HUES64 (cell line): Measurements from ENCODE around the gene SERINC3.
A peak's percentile ranks its signal among the peaks of the same experiment; 100 is the strongest.

Experiments
- H3K27ac ChIP-seq: 2 replicates; pipeline ENCODE4 v1.7.0; 2013; ENCODE audit warnings: low read depth, low read length, inconsistent platforms
- H3K27me3 ChIP-seq: 2 replicates; pipeline ENCODE4 v1.6.1; 2013; ENCODE audit warnings: mild to moderate bottlenecking, low read length; ENCODE audit not compliant: insufficient read depth
- H3K36me3 ChIP-seq: 2 replicates; pipeline ENCODE4 v1.6.1; 2013; ENCODE audit warnings: mild to moderate bottlenecking, low read length; ENCODE audit not compliant: insufficient read depth
- H3K4me1 ChIP-seq: 2 replicates; pipeline ENCODE4 v1.6.1; 2013; ENCODE audit warnings: mild to moderate bottlenecking, low read length, moderate library complexity; ENCODE audit not compliant: insufficient read depth
- H3K4me3 ChIP-seq: 2 replicates; pipeline ENCODE4 v1.5.1; 2013; ENCODE audit warnings: mild to moderate bottlenecking, low read length, moderate library complexity
- H3K9ac ChIP-seq: 2 replicates; pipeline ENCODE4 v1.6.1; 2013; ENCODE audit warnings: mild to moderate bottlenecking, low read depth, low read length
- H3K9me3 ChIP-seq: 2 replicates; pipeline ENCODE4 v1.6.1; 2013; ENCODE audit warnings: low read depth, low read length; ENCODE audit not compliant: insufficient read depth
- WGBS: fragments of 150-250, 120-280 bp; methylation state at CpG from one replicate; pipeline ENCODE4 v1.1.7; 2013; ENCODE audit warnings: missing lambda C conversion rate; 5-methylcytosine and 5-hydroxymethylcytosine counted together

Gene SERINC3

DNA sequence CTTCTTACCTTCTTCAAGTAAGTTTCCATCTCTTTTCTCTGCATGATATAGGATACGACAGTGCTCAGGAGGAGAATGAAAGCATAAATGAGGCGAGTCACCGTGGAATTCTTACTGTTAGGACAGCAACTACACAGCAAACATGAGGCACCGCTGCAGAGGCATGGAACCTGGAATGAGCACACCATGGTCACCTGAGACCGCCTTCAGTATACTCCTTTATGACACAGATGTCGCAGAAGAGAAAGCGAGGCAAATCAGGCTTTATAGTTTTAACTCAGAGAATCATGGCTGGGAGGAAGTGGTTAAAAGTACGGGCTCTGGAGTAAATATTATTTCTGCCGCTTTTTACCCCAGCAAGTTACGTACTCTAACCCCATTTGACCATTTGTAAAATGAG is 8.0 kb downstream of the SERINC3 start:
- no peak overlapping the region for H3K4me3 ChIP-seq
- peaks cover 35% of the 10 kb centered on the region for H3K36me3 ChIP-seq
- H3K9ac ChIP-seq, result no peak overlapping the region
- H3K9me3 ChIP-seq, result no peaks in the 10 kb centered on the region
- 98% methylated on average over 10 of the region's 10 CpGs for WGBS
- H3K27ac ChIP-seq, result no peak overlapping the region
- H3K27me3 ChIP-seq, result no peaks in the 10 kb centered on the region
- no peaks in the 10 kb centered on the region for H3K4me1 ChIP-seq

DNA sequence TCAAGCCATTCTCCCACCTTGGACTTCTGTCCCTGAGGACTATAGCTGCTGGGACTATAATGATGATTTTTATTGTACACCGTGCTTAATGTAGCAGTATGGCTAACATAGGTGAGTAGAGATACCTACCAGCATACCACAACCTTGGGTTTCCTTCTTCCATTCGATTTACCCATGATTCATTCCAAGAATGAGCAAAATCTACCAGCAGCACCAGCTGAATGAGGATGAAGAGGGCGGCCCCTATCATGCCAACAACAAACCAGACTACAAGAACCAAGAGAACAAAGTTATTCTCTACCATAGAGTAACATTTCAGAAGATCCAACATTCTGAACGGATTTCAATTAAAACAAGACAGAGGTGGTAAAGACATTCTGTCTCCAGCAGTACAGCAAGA is 12.1 kb downstream of the SERINC3 start:
- WGBS, result 91% methylated on average over 3 of the region's 4 CpGs
- H3K27ac ChIP-seq, result no peak overlapping the region
- H3K36me3 ChIP-seq, result peaks cover 70% of the 10 kb centered on the region
- H3K9me3 ChIP-seq, result no peaks in the 10 kb centered on the region
- no peaks in the 10 kb centered on the region for H3K4me1 ChIP-seq
- no peak overlapping the region for H3K4me3 ChIP-seq
- no peak overlapping the region for H3K9ac ChIP-seq
- no peaks in the 10 kb centered on the region for H3K27me3 ChIP-seq

DNA sequence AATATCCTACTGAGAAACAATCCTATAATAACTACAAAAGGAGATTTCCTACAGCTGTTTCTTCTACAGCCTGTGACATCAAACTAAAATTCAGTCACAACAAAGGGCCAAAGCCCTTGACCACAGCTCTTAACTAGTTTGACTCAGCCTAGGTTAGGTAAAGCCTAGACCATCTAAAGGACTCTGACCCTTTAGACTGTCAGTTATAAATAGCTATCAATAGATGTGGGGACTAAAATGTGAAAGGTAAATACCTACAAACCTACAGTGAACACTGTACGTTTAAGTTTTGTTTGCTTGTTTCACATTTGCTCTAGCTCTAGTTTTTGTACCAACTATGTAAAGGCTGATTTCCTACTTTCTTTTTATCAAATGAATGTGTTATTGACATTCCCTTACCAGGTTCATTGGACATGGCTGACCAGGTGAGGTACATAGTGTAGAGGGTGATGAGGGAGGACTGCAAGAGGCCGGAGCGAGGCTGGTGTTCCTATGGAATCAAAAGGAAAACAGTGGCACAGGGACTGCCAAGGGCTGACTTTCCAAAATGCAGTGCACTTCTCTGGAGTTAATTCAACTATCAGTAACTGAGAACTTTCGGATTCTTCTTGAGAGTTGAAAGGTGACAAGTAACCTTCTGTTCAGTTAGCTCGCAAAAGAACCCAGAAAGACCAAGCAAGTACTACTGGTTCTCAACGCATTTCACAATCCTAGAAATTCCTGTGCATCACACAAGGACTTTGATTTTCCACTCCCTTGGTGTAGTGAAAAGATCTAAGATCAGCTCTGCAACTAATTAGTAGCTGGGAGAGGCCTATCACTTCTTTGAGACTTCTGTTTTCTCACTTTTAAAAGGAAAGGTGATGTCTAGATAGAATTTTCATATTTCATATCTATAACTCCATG is 17.2 kb downstream of the SERINC3 start:
- H3K9me3 ChIP-seq, result no peaks in the 10 kb centered on the region
- WGBS, result 94% methylated on average over 6 of the region's 6 CpGs
- no peaks in the 10 kb centered on the region for H3K4me1 ChIP-seq
- no peak overlapping the region for H3K27ac ChIP-seq
- no peaks in the 10 kb centered on the region for H3K27me3 ChIP-seq
- H3K9ac ChIP-seq, result no peak overlapping the region
- H3K4me3 ChIP-seq, result no peak overlapping the region
- peaks cover 92% of the 10 kb centered on the region for H3K36me3 ChIP-seq

DNA sequence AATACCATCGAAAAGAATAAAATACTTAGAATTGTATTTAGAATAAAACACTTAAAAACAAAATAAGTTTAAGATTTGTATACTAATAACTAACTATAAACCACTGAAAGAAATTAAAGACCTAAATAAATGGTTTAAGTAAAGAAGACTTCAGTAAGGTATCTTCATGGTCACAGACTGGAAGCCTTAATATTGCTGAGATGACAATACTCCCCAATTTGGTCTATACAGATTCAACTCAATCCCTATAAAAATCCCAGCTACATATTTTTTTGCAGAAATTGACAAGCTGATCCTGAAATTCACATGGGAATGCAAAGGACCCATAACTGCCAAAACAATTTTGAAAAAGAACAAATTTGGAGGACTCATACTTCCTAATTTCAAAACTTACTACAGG is 18.9 kb downstream of the SERINC3 start:
- H3K36me3 ChIP-seq, result peaks cover 86% of the 10 kb centered on the region
- no peaks in the 10 kb centered on the region for H3K4me1 ChIP-seq
- H3K4me3 ChIP-seq, result no peak overlapping the region
- H3K27me3 ChIP-seq, result no peaks in the 10 kb centered on the region
- no peaks in the 10 kb centered on the region for H3K9me3 ChIP-seq
- H3K27ac ChIP-seq, result no peak overlapping the region
- no CpG with 5 or more reads among the region's 1 CpG for WGBS
- no peak overlapping the region for H3K9ac ChIP-seq

DNA sequence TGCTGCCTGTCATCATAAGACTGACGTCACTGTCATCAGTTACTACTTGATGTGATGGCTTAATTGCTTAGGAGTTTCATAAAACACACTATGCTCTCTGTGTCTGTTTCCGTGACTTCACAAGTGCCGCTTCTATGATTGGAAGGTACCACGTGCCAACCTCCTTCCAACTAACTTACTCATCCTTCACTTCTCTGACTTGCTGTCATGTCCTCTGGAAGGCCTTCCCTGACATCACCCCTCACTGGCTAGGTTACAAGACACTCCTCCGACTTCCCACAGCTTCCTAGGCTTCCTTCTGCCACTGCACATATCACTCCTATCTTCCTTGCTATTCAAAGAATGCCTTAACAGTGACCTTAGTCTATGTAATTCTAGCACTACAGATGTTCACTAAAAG is 20.4 kb downstream of the SERINC3 start:
- Histone ChIP-seq H3K27ac (no peak overlapping the region), H3K27me3 (no peaks in the 10 kb centered on the region), H3K4me3 (no peak overlapping the region), H3K4me1 (no peaks in the 10 kb centered on the region), H3K36me3 (peaks cover 80% of the 10 kb centered on the region), H3K9me3 (no peaks in the 10 kb centered on the region), H3K9ac (no peak overlapping the region)
- 95% methylated on average over 5 of the region's 5 CpGs for WGBS

DNA sequence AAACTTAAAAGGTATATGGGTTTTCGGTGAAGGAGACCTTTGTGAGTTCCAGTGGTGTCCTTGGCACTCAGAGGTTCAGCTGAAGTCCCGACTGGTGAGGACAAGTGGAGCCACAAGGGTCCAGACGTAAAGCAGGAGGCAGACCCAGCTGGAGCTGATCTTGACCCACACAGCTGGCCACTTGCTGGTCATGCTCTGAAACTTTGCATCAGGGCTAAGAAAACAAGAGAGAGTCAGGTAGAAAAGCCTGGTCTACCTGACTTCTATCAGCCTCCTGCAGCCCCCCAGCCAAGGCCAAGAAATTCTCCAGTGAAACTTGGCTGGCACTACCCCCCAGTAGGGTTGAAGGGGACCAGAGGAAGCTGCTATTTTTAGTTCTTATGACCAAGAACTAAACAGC is 21.6 kb downstream of the SERINC3 start:
- no peak overlapping the region for H3K27ac ChIP-seq
- no peak overlapping the region for H3K9ac ChIP-seq
- H3K36me3 ChIP-seq, result peaks cover 84% of the 10 kb centered on the region
- 94% methylated on average over 3 of the region's 3 CpGs for WGBS
- no peaks in the 10 kb centered on the region for H3K9me3 ChIP-seq
- H3K4me3 ChIP-seq, result no peak overlapping the region
- H3K4me1 ChIP-seq, result no peaks in the 10 kb centered on the region
- no peaks in the 10 kb centered on the region for H3K27me3 ChIP-seq

DNA sequence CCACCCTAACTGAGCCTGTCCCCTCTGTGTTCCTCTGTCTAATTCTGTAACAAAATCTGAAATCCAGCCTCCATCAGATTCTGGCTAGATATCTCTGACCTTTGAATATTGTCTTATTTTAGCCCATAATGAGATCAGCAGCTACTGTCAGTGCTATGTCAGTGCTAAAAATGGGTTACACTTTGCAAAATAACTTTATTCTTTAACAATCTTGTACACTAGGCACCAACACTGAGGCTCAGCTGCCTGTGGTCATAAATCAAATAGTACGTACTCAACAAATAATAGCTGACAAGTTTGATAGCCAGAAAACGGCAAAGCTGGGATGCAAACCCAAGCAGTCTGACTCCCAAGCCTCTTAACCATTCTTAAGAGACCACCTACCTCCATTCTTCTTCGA is 24.1 kb downstream of the SERINC3 start:
- H3K27ac ChIP-seq, result no peak overlapping the region
- H3K4me3 ChIP-seq, result no peak overlapping the region
- H3K9ac ChIP-seq, result no peak overlapping the region
- H3K36me3 ChIP-seq, result peaks cover 76% of the 10 kb centered on the region
- 96% methylated on average over 3 of the region's 3 CpGs for WGBS
- H3K27me3 ChIP-seq, result no peaks in the 10 kb centered on the region
- H3K9me3 ChIP-seq, result no peaks in the 10 kb centered on the region
- H3K4me1 ChIP-seq, result no peaks in the 10 kb centered on the region

DNA sequence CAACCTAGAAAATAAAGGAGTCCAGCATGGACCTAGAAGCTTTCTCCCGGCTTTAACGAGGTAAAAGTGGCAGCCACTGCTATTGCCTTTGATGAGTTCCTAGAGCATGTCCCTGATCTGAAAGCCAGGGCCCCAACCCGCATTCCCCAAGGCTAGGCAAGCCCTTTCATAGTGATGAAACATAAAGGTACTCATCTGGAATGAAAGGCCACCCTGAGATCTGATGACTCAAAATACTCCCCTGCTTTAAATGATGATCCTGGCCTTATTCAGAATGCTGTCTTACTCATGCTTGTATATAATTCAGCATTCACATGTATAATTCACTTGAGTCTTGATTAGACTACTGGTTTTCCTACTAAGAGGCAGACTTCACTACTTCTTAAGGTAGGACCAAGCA is 24.9 kb downstream of the SERINC3 start:
- Histone ChIP-seq H3K27ac (no peak overlapping the region), H3K36me3 (peaks cover 76% of the 10 kb centered on the region), H3K4me1 (no peaks in the 10 kb centered on the region), H3K4me3 (no peak overlapping the region), H3K9me3 (no peaks in the 10 kb centered on the region), H3K9ac (no peak overlapping the region), H3K27me3 (no peaks in the 10 kb centered on the region)
- WGBS, result 84% methylated on average over 3 of the region's 3 CpGs

DNA sequence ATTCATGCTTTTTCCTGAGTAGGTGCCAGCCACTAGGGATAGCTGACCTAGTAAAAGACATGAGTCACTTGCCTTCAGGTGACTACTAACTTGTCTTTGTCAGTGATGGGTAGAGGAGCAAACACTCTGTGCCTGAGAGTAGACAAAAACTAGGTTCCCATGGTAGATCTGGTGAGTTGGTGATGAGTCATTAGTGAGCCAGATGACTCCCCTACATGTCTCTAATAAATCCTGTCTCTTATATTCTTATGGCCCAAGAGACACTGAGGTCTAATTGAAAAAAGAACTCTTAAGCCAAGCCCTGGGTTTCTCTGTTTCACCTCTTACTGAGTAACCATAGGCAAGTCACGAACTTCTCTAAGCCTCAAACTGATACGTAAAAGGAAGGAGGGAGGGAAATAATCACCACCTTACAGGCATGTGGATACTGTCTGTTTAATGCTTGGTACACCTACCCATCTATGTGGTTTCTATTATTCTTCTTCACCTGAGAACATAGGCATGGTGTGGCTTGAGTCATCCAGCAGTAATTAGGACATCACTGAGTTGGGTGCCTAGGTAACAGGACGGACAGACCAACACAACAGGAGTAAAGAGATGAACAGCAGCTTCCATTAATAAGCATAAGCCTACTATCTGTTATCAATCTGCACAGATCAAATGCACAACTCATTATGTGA is 25.9 kb downstream of the SERINC3 start:
- Histone ChIP-seq H3K4me1 (no peaks in the 10 kb centered on the region), H3K9ac (no peak overlapping the region), H3K27me3 (no peaks in the 10 kb centered on the region), H3K36me3 (peaks cover 76% of the 10 kb centered on the region), H3K9me3 (no peaks in the 10 kb centered on the region), H3K27ac (no peak overlapping the region), H3K4me3 (no peak overlapping the region)
- 90% methylated on average over 3 of the region's 3 CpGs for WGBS

DNA sequence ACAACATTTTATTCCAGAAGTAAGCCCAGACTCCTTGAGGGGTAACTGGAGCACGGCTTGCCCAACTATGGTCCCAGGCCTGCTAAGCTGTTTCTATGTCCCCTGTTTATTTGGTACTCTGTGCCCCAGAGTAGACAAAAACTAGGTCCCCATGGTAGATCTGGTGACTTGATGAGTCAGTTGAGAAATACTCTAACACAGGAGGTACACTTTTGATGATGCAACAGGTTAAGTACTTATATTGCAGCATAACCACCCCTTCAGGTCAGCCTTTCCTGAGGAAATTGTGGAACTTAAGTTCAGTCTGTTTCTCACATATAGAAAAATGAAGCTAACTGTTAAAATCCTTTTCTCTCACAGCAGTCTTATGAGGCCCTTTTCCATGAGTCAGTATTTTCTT is 26.6 kb downstream of the SERINC3 start:
- WGBS, result 89% methylated on average over 1 of the region's 1 CpG
- Histone ChIP-seq H3K9me3 (no peaks in the 10 kb centered on the region), H3K9ac (peak overlapping the region; percentile 6; the same call in 1 of the 2 replicates), H3K27ac (no peak overlapping the region), H3K4me1 (no peaks in the 10 kb centered on the region), H3K27me3 (no peaks in the 10 kb centered on the region), H3K36me3 (peaks cover 73% of the 10 kb centered on the region), H3K4me3 (no peak overlapping the region)

DNA sequence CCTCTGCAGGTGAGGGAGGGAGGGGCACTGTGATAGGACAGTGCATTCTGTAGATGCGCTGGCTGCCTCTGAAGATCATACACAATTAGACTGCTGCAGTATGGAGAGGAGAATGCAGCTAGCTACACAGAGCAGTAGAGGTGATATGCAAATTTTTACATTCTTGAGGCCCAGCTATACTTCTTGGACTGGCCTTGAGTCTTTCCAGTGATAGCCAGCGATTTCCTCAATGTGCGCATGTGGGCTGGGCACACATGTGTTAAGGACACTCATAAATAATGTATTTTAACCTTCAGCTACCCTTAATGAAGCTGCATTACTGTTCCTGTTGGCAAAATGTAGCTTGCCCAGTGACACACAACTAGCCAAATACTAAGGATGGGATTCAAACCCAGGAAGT is 27.2 kb downstream of the SERINC3 start:
- H3K27ac ChIP-seq, result no peak overlapping the region
- peaks cover 73% of the 10 kb centered on the region for H3K36me3 ChIP-seq
- no peaks in the 10 kb centered on the region for H3K4me1 ChIP-seq
- H3K9ac ChIP-seq, result no peak overlapping the region
- no peaks in the 10 kb centered on the region for H3K9me3 ChIP-seq
- no peak overlapping the region for H3K4me3 ChIP-seq
- 94% methylated on average over 3 of the region's 3 CpGs for WGBS
- H3K27me3 ChIP-seq, result no peaks in the 10 kb centered on the region
